Small intestine (tissue), 7 donors: ENCODE measurements around the gene KIF26B. TPM values are rescaled to one million over a fixed set of nuclear protein-coding genes. Genes with fewer than 3 reads are reported as not detected.
"Not testable (repeated sequence)": the region's sequence is repeated elsewhere in the genome, so short reads cannot be mapped to it uniquely, and the experiment has no call there.

ENCODE experiments used
- DNase-seq, 2 donors: peaks; one replicate each; pipeline versions ENCODE4 v3.0.0 to v3.0.0-alpha.2; 2013
- FAIRE-seq: peaks from 2 replicates; lab custom pipeline; 2012; peaks lifted over from hg19 to GRCh38; lab: Jason Lieb, UNC
- H3K27ac ChIP-seq, 3 donors: one replicate each; pipeline ENCODE4 v1.5.1; 2013; ENCODE audit warnings: low read length in 2 of 3, mild to moderate bottlenecking in 2 of 3, control low read depth in 1 of 3, inconsistent platforms in 1 of 3, low read depth in 1 of 3, moderate library complexity in 1 of 3
- H3K27me3 ChIP-seq, 3 donors: one replicate each; pipeline ENCODE4 v1.6.1; 2013; ENCODE audit warnings: low read length in 3 of 3, inconsistent platforms in 1 of 3; ENCODE audit not compliant: control insufficient read depth in 3 of 3, insufficient read depth in 3 of 3
- H3K36me3 ChIP-seq, 3 donors: one replicate each; pipeline ENCODE4 v1.6.1; 2013; ENCODE audit warnings: low read length in 3 of 3, inconsistent platforms in 1 of 3, low read depth in 1 of 3, mild to moderate bottlenecking in 1 of 3, moderate library complexity in 1 of 3; ENCODE audit not compliant: control insufficient read depth in 3 of 3, insufficient read depth in 2 of 3
- H3K4me1 ChIP-seq, 3 donors: one replicate each; pipeline ENCODE4 v1.6.1; 2013; ENCODE audit warnings: low read length in 2 of 3, inconsistent platforms in 1 of 3, low read depth in 1 of 3, mild to moderate bottlenecking in 1 of 3, moderate library complexity in 1 of 3; ENCODE audit not compliant: control insufficient read depth in 3 of 3, insufficient read depth in 2 of 3
- H3K4me3 ChIP-seq, 3 donors: one replicate each; pipeline ENCODE4 v1.5.1; 2013; ENCODE audit warnings: low read length in 3 of 3, control low read depth in 1 of 3, inconsistent platforms in 1 of 3, low read depth in 1 of 3, mild to moderate bottlenecking in 1 of 3, moderate library complexity in 1 of 3
- H3K9me3 ChIP-seq, 2 donors: one replicate each; pipeline ENCODE4 v1.6.1; 2013; ENCODE audit warnings: low read depth in 1 of 2, low read length in 1 of 2; ENCODE audit not compliant: control insufficient read depth in 2 of 2, insufficient read depth in 1 of 2
- WGBS, 3 donors: extraction: QIAGEN DNeasy Blood & Tissue Kit; methylation state at CpG; one replicate each; pipeline ENCODE4 v1.1.7; 2013; 5-methylcytosine and 5-hydroxymethylcytosine counted together
- polyA plus RNA-seq, 4 donors: library from polyadenylated mRNA; stranded (reverse) in 3 of 4; unstranded in 1 of 4; fragments of 200-250 nt in 3 of 4; fragments of 120-200 nt in 1 of 4; gene quantifications; one replicate each; pipeline versions ENCODE4 v1.2.1 to v1.2.3, GENCODE V29; 2013
- donor health status: healthy with polysubstance abuse.
- donor health status: control.
- donor health status: control.
- donor health status: Bipolar disorder and iron deficiency.
- donor health status: healthy.

KIF26B gene
- polyA plus RNA-seq, 4 donors: 0.27 to 4.0 (median 1.3) TPM; not detected in 1

- FAIRE-seq: no peak
- 82 to 85% (median 84%) methylated on average over 20 of the region's 20 CpGs for WGBS, 3 donors
These were observed 26.2 kb upstream of the KIF26B start for GRCh38 chr1:245128381-245129101.

GRCh38 chr1:245129319-245130240 lies 25.2 kb upstream of the KIF26B start:
- Histone ChIP-seq H3K27ac (no peak overlapping the region), H3K27me3 (peaks cover 0 to 5% (median 3%) of the 10 kb centered on the region in 3 donors), H3K4me1 (no peaks in the 10 kb centered on the region), H3K9me3 (no peaks in the 10 kb centered on the region), H3K36me3 (no peaks in the 10 kb centered on the region), H3K4me3 (no peak overlapping the region)
- WGBS, 3 donors: 51 to 56% (median 52%) methylated on average over 19 of the region's 19 CpGs
- FAIRE-seq (no peak), DNase-seq (no peak)

More at GRCh38 chr1:245128381-245129101, 26.2 kb upstream of the KIF26B start:
- no peak overlapping the region for H3K4me3 ChIP-seq
- H3K36me3 ChIP-seq: no peaks in the 10 kb centered on the region
- DNase-seq: no peak
- no peak overlapping the region for H3K27ac ChIP-seq
- no peaks in the 10 kb centered on the region for H3K9me3 ChIP-seq
- peaks cover 0 to 3% (median 3%) of the 10 kb centered on the region in 3 donors for H3K27me3 ChIP-seq
- H3K4me1 ChIP-seq: no peaks in the 10 kb centered on the region

GRCh38 chr1:245130281-245131025 lies 24.3 kb upstream of the KIF26B start:
- 58 to 65% (median 58%) methylated on average over 15 to 16 of the region's 16 CpGs for WGBS, 3 donors
- not testable (repeated sequence) for H3K4me3 ChIP-seq, FAIRE-seq, H3K36me3 ChIP-seq, H3K9me3 ChIP-seq, H3K4me1 ChIP-seq, DNase-seq, H3K27me3 ChIP-seq, H3K27ac ChIP-seq

- H3K9me3 ChIP-seq: no peaks in the 10 kb centered on the region
- no peaks in the 10 kb centered on the region for H3K36me3 ChIP-seq
- FAIRE-seq: no peak
- H3K4me3 ChIP-seq: no peak overlapping the region
- no peak overlapping the region for H3K27ac ChIP-seq
- H3K4me1 ChIP-seq: no peaks in the 10 kb centered on the region
- H3K27me3 ChIP-seq: peaks cover 0 to 5% (median 3%) of the 10 kb centered on the region in 3 donors
- 33 to 51% (median 37%) methylated on average over 9 of the region's 9 CpGs for WGBS, 3 donors
- DNase-seq: no peak
These were observed 23.8 kb upstream of the KIF26B start for GRCh38 chr1:245131026-245131393.

GRCh38 chr1:245132771-245133170 lies 22.0 kb upstream of the KIF26B start:
- H3K36me3 ChIP-seq: no peaks in the 10 kb centered on the region
- 80 to 83% (median 81%) methylated on average over 11 of the region's 11 CpGs for WGBS, 3 donors
- FAIRE-seq: no peak
- no peaks in the 10 kb centered on the region for H3K4me1 ChIP-seq
- peaks cover 0 to 5% (median 5%) of the 10 kb centered on the region in 3 donors for H3K27me3 ChIP-seq
- no peaks in the 10 kb centered on the region for H3K9me3 ChIP-seq
- H3K4me3 ChIP-seq: no peak overlapping the region
- no peak overlapping the region for H3K27ac ChIP-seq
- no peak for DNase-seq

GRCh38 chr1:245133995-245134715 lies 20.6 kb upstream of the KIF26B start:
- Histone ChIP-seq H3K36me3 (no peaks in the 10 kb centered on the region), H3K4me3 (no peak overlapping the region), H3K27ac (no peak overlapping the region), H3K27me3 (peaks cover 0 to 8% (median 5%) of the 10 kb centered on the region in 3 donors), H3K9me3 (no peaks in the 10 kb centered on the region), H3K4me1 (no peaks in the 10 kb centered on the region)
- DNase-seq (no peak), FAIRE-seq (no peak)
- 87 to 89% (median 89%) methylated on average over 17 of the region's 17 CpGs for WGBS, 3 donors

- no peak overlapping the region for H3K27ac ChIP-seq
- H3K4me3 ChIP-seq: no peak overlapping the region
- FAIRE-seq (no peak), DNase-seq (no peak)
- no peaks in the 10 kb centered on the region for H3K9me3 ChIP-seq
- 87 to 92% (median 91%) methylated on average over 18 of the region's 18 CpGs for WGBS, 3 donors
- H3K4me1 ChIP-seq: no peaks in the 10 kb centered on the region
- no peaks in the 10 kb centered on the region for H3K36me3 ChIP-seq
- peaks cover 0 to 5% (median 0%) of the 10 kb centered on the region in 3 donors for H3K27me3 ChIP-seq
These were observed 12.5 kb upstream of the KIF26B start for GRCh38 chr1:245142171-245142798.
